Urothelium cell line (cell line): Measurements from ENCODE around the gene FGFR3.

Experiments used
- DNase-seq: peaks from one replicate; pipeline ENCODE4 v3.0.0; 2011; ENCODE audit warnings: low spot score, mixed read lengths
- FAIRE-seq: peaks from 2 replicates; lab custom pipeline; 2011; peaks lifted over from hg19 to GRCh38; lab: Jason Lieb, UNC

The FGFR3 gene

DNA sequence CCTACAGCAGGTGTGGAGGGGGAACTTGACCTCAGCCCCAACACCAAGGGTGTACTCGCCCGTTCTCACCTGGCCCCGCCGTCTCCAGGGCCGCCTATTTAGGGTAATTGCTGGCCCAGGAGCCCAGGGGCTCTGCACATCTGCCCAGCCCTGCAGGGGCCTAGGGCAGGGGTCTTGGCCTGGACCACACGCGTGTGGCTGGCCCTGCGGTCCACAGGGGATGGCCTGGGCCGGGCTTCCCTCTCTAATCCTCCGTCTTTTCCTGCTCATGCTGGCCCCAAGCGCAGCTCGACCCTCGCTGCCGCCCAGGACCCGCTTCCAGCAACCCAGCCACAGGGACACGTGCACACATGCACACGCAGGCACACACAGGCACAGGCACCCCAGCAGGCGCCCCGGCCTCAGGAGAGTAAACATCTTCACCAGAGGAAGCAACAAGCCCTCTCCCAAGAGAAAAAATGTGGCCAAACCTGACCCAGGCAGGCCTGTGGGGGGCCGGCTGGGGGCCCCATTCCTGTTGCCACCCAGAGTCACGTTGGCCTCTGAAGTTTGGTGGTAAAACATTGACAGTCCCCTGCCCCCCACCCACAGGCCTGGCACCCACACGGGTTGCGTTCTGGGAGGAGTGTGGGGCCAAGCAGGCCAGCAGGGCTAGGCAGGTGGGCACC, 24.6 kb upstream of the FGFR3 start:
- DNase-seq, result no peak

GRCh38 chr4:1769692-1770091, 23.4 kb upstream of the FGFR3 start:
- FAIRE-seq, result no peak

More for the DNA sequence above, 24.6 kb upstream of the FGFR3 start:
- no peak for FAIRE-seq

DNA sequence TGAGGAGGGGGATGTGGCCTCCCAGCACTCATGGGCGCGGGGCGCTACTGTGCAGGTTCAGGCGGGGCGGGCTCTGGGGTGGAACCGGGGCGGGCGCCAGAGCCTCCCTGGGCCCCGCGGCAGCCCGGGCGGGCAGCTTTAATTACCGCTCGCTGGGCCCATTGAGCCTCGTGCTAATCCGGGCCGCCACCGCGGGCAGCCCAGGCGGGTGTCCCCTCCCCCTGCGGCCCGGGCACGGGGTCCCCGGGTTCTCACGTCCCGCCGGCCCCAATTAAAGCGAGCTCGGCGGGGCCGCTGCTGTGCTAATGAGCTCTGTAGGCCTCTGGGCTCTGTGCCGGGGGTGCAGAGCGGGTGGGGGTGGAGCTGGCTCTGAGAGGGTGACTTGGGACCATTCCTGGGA, 22.8 kb upstream of the FGFR3 start:
- DNase-seq, result no peak
- no peak for FAIRE-seq

More at GRCh38 chr4:1769692-1770091, 23.4 kb upstream of the FGFR3 start:
- no peak for DNase-seq

- FAIRE-seq (no peak), DNase-seq (no peak)
Measured at GRCh38 chr4:1770791-1771231, 22.3 kb upstream of the FGFR3 start.

- FAIRE-seq (no peak), DNase-seq (no peak)
Measured at GRCh38 chr4:1771555-1772305, 21.4 kb upstream of the FGFR3 start.

DNA sequence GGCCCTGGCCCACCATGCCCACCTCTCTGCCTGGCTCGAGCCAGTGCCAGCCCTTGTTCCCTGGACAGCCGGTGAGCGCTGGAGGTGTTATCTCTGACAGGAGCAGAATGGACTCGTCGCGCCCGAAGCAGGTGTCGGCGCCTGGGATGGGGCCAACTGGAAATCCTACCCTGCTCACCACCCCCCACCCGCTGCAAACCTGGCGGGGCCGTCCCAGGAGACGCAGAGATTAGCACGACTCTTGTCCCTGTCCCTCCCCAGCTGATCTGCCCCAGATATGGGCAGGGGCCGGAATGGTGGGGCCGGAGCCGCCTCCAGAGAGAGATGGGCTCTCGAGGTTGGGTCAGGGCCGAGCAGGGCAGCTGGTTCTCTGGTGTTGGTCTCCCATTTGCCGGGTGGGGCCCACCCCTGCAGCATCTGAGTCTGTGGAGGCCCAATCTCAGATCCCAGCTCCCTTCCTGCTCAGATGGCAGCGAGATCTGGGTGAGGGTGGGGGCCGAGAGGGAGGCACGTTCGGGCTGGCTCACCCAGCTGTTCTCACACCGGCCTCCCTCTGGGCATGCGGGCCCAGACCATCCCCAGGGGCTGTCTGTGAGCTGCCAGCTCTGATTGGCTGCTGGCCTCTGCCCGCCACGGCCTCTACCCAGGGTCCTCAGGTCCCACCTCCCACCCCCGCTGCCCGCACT, 20.1 kb upstream of the FGFR3 start:
- DNase-seq, result no peak
- no peak for FAIRE-seq

DNA sequence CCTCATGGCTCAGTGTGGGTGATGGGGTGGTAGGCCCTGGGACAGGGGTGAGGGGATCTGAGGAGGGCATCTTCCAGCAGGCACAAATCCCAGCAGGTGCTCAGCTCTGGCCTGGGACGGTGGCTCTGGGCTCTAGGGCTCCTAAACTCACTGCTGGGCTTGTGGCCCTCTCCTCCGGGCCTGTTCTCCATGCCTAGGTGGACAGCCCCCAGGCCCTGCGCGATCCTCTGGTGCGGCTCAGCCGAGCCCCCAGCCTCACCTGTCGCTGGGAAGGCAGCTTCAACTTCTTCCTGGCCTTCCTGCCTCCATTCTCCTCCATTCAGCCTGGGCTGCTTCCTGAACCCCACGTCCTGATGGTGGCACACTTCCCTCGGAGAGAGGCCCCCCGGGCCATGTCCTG, 19.3 kb upstream of the FGFR3 start:
- DNase-seq (no peak), FAIRE-seq (no peak)

DNA sequence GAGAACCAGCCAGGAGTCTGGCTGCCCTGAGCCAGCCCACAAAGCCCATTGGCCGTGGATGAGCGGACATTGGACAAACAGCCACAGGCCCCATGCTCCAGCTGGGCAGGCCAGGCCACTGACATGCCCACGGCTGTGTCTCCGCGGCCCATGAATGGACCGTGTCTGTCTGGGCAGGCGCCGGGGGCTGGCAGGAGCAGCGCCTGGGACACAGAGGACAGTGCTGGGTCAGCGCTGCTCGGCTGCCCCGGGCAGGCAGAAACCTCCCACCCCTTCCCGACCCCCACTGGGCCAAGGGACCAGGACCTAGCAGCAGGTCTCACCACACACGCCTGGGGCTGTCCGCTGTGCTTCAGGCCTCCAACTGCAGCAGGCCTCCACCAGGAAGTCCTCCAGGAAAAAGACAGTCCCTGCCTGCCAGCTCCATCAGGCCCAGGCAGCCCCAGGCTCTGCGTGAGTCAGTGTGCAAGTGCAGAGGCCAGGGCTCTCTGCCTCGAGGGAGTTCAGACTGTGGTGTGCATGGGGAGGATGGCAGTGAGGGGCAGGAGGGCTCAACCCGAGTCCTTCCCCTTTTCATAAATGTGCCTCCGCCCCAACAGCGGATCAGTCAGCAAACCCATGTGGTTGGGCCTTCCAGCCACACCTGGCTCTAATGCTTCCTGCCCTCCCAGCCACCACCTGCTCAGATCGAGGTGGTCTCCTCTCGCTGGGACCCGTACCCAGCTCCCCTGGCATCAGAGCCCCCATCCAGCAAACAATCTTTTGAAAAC, 17.2 kb upstream of the FGFR3 start:
- no peak for DNase-seq
- no peak for FAIRE-seq

DNA sequence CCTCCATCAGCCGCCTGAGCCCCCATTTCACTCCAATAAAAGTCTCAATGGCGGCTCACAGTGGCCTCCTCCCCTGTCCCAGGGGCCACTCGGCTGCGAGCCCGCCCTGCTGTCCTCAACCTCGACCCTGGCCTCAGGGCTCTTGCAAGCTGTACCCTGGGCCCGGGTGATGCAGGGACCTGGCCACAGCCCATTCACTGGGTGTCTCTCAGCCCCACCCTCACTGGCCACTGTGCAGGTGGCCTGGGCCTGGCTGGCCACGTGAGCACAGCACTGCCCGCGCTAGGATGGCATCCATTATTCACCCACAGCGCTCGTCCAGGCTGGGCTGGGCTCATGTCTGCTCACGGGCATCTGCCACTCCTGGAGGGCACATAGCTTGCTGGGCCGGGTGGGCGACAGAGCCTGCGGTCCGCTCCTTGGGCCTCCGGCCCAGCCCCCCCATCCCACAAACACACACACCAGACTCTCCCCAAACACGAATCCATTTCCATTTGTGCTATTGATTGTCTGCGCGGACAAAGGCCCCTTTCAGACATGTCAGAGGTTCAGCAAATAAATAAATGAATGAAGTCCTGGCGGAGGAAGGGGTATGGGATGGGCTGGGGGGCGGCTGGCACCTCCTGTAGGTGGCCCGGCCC, 16.5 kb upstream of the FGFR3 start:
- FAIRE-seq, result no peak
- no peak for DNase-seq

DNA sequence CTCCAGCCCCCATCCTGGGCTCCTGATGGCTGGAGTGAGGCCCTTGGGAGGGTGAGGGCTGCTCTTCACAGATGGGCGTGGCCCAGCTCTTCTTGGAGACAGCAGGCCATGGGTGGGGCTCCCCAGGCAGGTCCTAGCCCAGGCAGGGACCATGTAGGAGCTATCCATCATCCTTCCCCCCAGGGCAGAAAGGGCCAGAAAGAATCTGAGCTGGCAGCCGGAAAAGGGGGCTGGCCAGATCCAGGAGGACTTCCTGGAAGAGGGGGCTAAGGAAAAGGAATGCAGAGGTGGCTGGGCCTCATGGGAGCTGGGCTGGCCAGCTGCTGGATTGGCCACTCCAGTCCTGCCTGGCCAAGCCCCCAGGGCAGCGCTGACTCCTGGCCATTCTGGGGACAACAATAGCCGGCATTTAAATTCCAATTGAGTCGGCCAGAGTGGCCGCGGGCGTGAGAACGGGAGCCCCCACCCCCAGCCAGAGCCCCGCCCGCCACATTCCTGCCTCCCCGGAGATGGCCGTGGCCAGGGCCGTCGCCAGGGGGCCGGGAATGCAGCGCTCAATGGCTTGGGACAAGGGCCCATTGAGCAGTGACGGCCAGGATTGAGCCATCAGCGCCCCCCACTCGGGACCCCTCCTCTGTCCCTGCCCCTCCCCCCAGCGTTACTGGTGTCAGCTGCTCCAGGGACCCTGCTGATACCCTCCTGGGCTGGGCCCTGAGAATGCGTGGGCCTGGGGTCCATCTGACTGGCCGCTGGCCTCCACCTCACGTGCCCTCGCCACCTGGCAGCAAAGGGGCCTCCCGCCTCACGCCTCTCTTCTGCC, 15.1 kb upstream of the FGFR3 start:
- FAIRE-seq, result no peak
- peak; percentile 43 for DNase-seq

DNA sequence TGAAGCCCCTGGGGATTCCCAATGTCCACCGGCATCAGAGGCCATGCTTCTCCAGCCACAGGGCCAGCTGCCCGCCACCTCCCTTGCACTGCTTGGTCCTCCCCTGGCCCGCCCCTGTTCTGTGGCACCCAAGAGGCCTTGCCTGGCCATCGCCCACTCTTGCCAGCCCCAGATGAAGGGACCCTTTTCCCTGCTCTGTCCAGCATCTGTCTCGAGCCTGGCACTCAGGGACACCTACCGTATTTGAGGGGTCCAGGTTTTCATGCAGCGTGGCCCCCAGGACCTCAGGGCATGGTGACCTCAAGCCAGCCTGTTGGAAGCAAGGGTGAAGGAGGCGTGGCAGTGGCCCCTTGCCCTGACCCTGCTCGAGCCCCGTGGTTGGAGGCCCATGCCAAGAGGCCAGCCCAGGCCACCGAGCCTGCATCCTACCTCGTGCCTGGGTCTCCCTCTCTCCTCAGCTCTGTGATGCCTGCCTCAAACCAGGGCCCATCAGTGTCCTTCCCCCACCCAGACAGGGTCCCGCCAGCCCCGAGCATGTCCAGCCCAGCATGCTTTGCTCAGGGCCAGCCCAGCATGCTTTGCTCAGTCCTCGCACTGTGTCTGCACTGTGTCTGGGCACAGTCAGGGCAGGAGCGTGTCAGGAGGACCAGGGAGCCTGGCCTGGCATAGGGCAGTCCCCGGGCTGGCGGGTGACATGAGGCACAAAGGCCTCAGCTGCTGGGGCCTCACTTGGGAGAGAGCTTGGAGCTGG, 14.3 kb upstream of the FGFR3 start:
- FAIRE-seq (no peak), DNase-seq (no peak)

- FAIRE-seq (no peak), DNase-seq (no peak)
Measured at GRCh38 chr4:1779588-1780382, 13.3 kb upstream of the FGFR3 start.

DNA sequence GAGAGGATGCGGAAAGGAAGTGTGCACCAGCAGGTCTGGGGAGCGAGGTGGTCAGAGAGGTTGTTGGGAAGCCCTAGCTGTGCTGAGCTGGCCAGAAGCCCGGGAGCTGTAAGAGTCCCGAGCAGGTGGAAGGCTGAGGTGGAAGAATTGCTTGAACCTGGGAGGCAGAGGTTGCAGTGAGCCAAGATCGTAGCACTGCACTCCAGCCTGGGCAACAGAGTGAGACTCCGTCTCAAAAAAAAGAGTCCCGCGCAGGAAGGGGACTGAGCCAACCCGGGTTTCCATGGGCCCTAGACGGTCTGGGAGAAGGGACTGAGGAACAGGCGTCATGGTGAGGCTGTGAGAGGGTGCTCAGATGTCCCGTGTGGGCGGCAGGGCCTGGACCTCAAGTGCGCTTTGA, 12.7 kb upstream of the FGFR3 start:
- DNase-seq (no peak), FAIRE-seq (no peak)

GRCh38 chr4:1783015-1783414, 10.1 kb upstream of the FGFR3 start:
- FAIRE-seq (no peak), DNase-seq (no peak)

DNA sequence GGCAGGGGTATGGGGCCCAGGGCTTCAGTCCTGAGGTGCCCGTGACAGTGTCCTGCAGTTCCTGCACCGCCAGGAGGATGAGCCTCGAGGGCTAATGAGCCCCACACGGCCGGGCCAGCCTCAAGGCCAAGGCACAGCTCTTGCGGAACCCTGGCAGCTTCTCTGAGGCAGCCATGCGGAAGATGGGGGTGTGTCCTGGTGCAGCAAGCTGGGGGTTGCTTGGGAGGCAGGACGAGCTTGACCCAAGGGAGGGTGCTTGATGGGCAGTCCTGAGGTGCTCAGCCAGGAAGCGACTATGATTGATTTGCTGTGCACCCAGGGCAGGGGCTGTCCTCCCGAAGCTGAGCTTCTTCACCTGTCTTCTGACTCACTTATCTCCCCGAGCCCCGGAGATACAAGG, 9.1 kb upstream of the FGFR3 start:
- no peak for DNase-seq
- FAIRE-seq, result no peak

GRCh38 chr4:1784395-1784788, 8.7 kb upstream of the FGFR3 start:
- FAIRE-seq (no peak), DNase-seq (no peak)

DNA sequence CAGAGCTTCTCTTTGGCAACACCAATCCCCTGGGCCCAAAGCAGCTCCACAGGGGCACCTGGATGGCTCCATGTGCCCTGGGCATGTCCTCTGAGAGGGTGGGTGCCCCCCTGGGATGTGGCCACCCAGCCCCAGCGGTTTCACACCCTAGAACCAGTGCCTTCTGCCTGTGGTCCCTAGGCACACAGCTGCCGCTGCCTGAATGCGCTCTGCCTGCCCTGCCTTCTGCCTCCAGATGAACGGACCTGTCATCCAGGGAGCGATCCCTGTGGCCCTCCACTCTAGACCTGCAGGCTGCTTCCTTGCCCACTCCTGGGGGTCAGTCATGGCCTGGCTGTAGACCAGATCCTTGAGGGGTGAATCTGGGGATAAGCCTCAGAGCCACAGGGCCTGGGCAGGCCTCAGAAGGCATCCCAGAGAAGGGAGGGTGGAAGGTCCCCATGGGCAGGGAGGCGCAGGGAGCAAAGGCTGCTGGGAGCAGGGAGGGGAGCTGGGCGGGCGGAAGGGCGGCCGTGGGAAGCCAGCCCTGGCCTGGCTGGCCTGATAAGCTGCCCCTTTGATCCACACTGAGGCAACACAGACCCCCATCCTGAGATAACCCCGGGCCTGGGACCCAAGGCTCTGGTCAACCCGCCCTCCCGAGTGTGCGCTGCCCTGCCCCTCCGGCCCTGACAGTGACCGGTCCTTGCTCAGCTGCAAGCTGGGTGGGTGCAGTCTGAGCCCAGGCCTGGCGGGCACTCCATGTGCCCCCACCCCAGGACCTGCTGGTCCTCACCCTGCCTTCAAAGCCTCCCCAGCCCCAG, 8.1 kb upstream of the FGFR3 start:
- no peak for DNase-seq
- no peak for FAIRE-seq

DNA sequence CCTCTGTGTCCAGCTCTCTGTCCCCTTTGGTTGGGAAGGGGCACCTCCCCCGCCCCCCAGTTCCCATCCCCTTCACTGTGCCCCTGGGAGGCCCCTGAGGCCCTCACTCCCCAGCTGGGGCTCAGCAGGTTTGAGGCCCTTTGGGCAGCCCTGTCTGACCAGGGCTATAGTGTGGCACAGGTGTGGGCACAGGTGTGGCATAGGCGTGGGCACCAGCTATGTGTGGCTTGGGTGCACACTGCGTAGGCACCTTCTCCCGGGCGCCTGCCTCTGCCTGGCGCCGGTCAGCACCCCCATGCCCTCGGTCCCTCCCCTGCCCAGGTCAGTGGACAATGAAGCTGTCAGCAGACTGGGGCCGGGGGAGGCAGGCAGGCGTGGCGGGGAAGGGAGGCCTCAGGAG, 7.5 kb upstream of the FGFR3 start:
- DNase-seq, result no peak
- no peak for FAIRE-seq
